ENCODE measurements around the gene DCTN4.

DNA sequence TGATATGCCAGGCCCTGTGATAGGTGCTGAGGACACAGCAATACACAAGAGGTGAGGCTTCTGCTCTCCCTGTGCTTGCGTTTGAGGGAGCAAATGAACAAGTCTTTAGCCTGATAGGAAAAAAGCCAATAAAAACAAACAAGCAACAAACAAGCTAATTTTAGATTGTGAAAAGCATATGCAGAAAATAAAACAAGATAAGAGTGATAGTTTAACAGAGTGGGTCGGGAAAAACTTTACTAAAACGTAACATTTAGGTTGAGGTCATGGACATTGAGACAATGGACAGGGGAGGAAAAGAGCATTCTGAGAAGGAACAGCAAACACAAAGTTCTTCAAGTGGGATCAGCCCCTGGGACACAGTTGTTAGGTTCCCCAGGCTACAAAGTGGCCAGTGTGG, 24.0 kb upstream of the DCTN4 start:
- TF ChIP-seq POLR2A (IDR thresholded peaks at IDR 0.05) (no peak), CTCF (IDR thresholded peaks at IDR 0.05) (no peak)

Data from Peyer's patch (tissue), 4 donors.